HepG2 (cell line): ENCODE results near the gene RAC3. TPM values are rescaled to one million over a fixed set of nuclear protein-coding genes. Genes with fewer than 3 reads are reported as not detected.

Experiments
- FOSL1 ChIP-seq: sonication (generic); formaldehyde crosslinking; IDR thresholded peaks from 2 replicates; pipeline ENCODE4 v1.9.0; 2021; ENCODE audit warnings: missing genetic modification reagents, borderline replicate concordance
- KLF6 ChIP-seq: IDR thresholded peaks from 2 replicates; pipeline ENCODE4 v1.8.0; 2016; ENCODE audit warnings: missing biosample characterization, missing genetic modification reagents
- MAFG ChIP-seq: sonication (generic); formaldehyde crosslinking; IDR thresholded peaks from 2 replicates; pipeline ENCODE4 v1.5.1; 2020; ENCODE audit warnings: mild to moderate bottlenecking, missing genetic modification reagents
- MAFK ChIP-seq, 2 experiments: IDR thresholded peaks in 1 of 2; conservative IDR thresholded peaks in 1 of 2; 2 replicates each; pipeline ENCODE4 v1.6.1; 2011; ENCODE audit warnings: improper control_type of control experiment in 2 of 2, low read length in 2 of 2
- RFXANK ChIP-seq: IDR thresholded peaks from 2 replicates; pipeline ENCODE4 v1.6.1; 2016
- SRY ChIP-seq: sonication (generic); formaldehyde crosslinking; IDR thresholded peaks from 2 replicates; pipeline ENCODE4 v1.8.0; 2022; ENCODE audit warnings: mild to moderate bottlenecking, missing genetic modification reagents
- XRCC5 ChIP-seq: fragments of 200-400 bp; formaldehyde crosslinking; optimal IDR thresholded peaks from 2 replicates; pipeline ENCODE3; 2017; ENCODE audit warnings: mild to moderate bottlenecking, low read length
- ZMAT3 ChIP-seq: sonication (generic); formaldehyde crosslinking; conservative IDR thresholded peaks from 2 replicates; pipeline ENCODE4 v1.7.0; 2021; ENCODE audit warnings: missing genetic modification reagents
- ZNF207 ChIP-seq: fragments of 450-650 bp; IDR thresholded peaks from 2 replicates; pipeline ENCODE4 v1.6.1; 2016; ENCODE audit warnings: antibody characterized with exemption, borderline replicate concordance
- ZNF232 ChIP-seq: sonication (generic); formaldehyde crosslinking; IDR thresholded peaks from 2 replicates; pipeline ENCODE4 v1.4.0; 2020; ENCODE audit warnings: missing genetic modification reagents, borderline replicate concordance
- ZNF331 ChIP-seq: sonication (generic); formaldehyde crosslinking; IDR thresholded peaks from 2 replicates; pipeline ENCODE4 v1.4.0; 2020; ENCODE audit warnings: missing genetic modification reagents
- ZNF552 ChIP-seq: sonication (generic); formaldehyde crosslinking; IDR thresholded peaks from 2 replicates; pipeline ENCODE4 v1.9.0; 2022; ENCODE audit warnings: missing genetic modification reagents, mild to moderate bottlenecking, borderline replicate concordance
- ZNF564 ChIP-seq: sonication (generic); formaldehyde crosslinking; IDR thresholded peaks from 2 replicates; pipeline ENCODE4 v1.8.1; 2023; ENCODE audit warnings: mild to moderate bottlenecking, missing genetic modification reagents
- ZSCAN20 ChIP-seq: sonication (generic); formaldehyde crosslinking; IDR thresholded peaks from 2 replicates; pipeline ENCODE4 v1.4.0; 2020; ENCODE audit warnings: missing genetic modification reagents, mild to moderate bottlenecking, borderline replicate concordance
- polyA plus RNA-seq, 8 experiments: library from polyadenylated mRNA; depleted of rRNA in 3 of 8; stranded (reverse) in 7 of 8; unstranded in 1 of 8; fragments of >200 nt; fragmentation: Illumina TruSeq in 4 of 8; extraction: Trizol in 4 of 8; gene quantifications; 2 replicates each; pipeline versions ENCODE4 v1.2.1 to v1.2.3, GENCODE V29; 2011 to 2016; ENCODE audit warnings: low read depth in 4 of 8, missing spikeins in 1 of 8, mixed read lengths in 1 of 8; ENCODE audit not compliant: insufficient read depth in 1 of 8
- total RNA-seq, 5 experiments: library from RNA; depleted of rRNA; stranded (reverse); fragments of >200 nt; fragmentation: Illumina TruSeq; extraction: Trizol; gene quantifications; 2 replicates each; pipeline ENCODE4 v1.2.3, GENCODE V29; 2016; ENCODE audit warnings: low read depth in 1 of 5
- TF ChIP-seq, protein P1 (sequence below): sonication (generic); formaldehyde crosslinking; IDR thresholded peaks from 2 replicates; pipeline ENCODE4 v1.4.0; 2020; ENCODE audit warnings: low read depth, mild to moderate bottlenecking, missing genetic modification reagents
- TF ChIP-seq, protein P2 (sequence below): sonication (generic); formaldehyde crosslinking; IDR thresholded peaks from 2 replicates; pipeline ENCODE4 v1.4.0; 2020; ENCODE audit warnings: missing genetic modification reagents
- TF ChIP-seq, protein P3 (sequence below): sonication (generic); formaldehyde crosslinking; IDR thresholded peaks from 2 replicates; pipeline ENCODE4 v1.4.0; 2020; ENCODE audit warnings: missing genetic modification reagents; ENCODE audit errors: not compliant biosample characterization
- TF ChIP-seq, protein P4 (sequence below): sonication (generic); formaldehyde crosslinking; IDR thresholded peaks from 2 replicates; pipeline ENCODE4 v1.4.0; 2020; ENCODE audit warnings: missing genetic modification reagents, mild to moderate bottlenecking, borderline replicate concordance

RAC3 gene
- total and polyA plus RNA-seq, 2 of the 13 experiments (the other 11 are each of a cell fraction or from before 2014, with no cell fraction given): 10.5 to 21.3 TPM

DNA sequence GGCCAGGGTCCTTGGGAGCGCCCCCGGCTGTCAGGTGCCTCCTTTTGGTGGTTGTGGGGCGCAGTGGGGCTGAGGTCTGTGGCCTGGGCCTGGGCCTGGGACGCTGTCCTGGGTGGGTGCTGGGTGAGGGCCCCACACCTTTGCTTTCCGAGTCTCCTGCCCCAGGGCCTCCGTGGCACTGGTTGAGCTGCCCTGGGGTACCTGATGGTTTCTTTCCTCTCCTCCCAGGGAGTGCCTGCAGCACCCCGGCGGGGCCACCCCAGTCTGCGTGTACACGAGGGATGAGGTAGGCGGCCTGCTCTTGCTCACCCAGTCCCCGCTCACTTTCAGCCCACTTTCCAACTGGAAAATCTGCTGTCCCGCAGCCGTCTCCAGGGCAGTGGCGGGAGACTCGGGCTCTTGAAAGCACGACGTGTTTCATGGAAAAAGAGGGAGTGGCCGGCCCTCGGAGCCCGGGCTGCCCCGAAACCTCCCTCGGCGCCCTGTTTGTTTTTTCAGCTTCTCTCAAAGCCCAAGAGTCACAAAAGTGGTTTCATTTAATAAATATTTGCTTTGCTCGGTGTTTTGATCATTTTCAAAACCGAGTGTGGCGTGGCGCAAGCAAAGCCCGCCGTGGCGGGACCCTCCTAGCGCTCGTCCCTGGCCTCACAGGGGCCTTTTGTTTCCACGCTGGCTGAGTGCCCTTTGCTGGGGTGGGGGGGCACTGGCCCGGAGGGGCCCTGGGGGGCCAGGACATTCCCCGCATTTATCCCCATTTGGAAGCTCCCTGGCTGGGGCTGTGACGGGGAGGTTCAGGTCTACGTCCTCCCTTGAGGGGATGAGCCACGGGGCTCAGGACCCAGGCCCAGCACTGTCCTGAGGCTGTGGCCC, 36.6 kb upstream of the RAC3 start (continued):
- TF ChIP-seq, protein P1, sequence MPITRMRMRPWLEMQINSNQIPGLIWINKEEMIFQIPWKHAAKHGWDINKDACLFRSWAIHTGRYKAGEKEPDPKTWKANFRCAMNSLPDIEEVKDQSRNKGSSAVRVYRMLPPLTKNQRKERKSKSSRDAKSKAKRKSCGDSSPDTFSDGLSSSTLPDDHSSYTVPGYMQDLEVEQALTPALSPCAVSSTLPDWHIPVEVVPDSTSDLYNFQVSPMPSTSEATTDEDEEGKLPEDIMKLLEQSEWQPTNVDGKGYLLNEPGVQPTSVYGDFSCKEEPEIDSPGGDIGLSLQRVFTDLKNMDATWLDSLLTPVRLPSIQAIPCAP: no peak
- TF ChIP-seq KLF6 (CRISPR knock-in tag) (0 out of 2 replicates have a peak, but pooled peaks have one; percentile 32), ZNF552 (CRISPR knock-in tag) (no peak), ZNF232 (peak; percentile 38; the same call in 1 of the 2 replicates), MAFK (conservative IDR thresholded peaks at IDR 0.05 in 1 of 2, IDR thresholded peaks at IDR 0.05 in 1 of 2; ENCODE audit: low read length in 2 of 2) (0 out of 4 replicates have a peak, but pooled peaks of 1 of the 2 experiments have one; percentile 37), ZNF207 (no peak), ZSCAN20 (peak; percentile 50; the same call in 1 of the 2 replicates), MAFG (CRISPR knock-in tag) (no peak), SRY (CRISPR knock-in tag) (peak; percentile 71; the same call in 1 of the 2 replicates), ZMAT3 (CRISPR knock-in tag) (peak; percentile 2; the same call in 1 of the 2 replicates), XRCC5 (peak; percentile 21), ZNF331 (CRISPR knock-in tag) (0 out of 2 replicates have a peak, but pooled peaks have one; percentile 39), RFXANK (CRISPR knock-in tag) (0 out of 2 replicates have a peak, but pooled peaks have one; percentile 2), FOSL1 (no peak), ZNF564 (CRISPR knock-in tag) (no peak; the same call in 1 of the 2 replicates)
- TF ChIP-seq, protein P2, sequence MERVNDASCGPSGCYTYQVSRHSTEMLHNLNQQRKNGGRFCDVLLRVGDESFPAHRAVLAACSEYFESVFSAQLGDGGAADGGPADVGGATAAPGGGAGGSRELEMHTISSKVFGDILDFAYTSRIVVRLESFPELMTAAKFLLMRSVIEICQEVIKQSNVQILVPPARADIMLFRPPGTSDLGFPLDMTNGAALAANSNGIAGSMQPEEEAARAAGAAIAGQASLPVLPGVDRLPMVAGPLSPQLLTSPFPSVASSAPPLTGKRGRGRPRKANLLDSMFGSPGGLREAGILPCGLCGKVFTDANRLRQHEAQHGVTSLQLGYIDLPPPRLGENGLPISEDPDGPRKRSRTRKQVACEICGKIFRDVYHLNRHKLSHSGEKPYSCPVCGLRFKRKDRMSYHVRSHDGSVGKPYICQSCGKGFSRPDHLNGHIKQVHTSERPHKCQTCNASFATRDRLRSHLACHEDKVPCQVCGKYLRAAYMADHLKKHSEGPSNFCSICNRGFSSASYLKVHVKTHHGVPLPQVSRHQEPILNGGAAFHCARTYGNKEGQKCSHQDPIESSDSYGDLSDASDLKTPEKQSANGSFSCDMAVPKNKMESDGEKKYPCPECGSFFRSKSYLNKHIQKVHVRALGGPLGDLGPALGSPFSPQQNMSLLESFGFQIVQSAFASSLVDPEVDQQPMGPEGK (CRISPR knock-in tag): peak; percentile 100
- TF ChIP-seq, protein P3, sequence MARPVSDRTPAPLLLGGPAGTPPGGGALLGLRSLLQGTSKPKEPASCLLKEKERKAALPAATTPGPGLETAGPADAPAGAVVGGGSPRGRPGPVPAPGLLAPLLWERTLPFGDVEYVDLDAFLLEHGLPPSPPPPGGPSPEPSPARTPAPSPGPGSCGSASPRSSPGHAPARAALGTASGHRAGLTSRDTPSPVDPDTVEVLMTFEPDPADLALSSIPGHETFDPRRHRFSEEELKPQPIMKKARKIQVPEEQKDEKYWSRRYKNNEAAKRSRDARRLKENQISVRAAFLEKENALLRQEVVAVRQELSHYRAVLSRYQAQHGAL: no peak
- TF ChIP-seq, protein P4, sequence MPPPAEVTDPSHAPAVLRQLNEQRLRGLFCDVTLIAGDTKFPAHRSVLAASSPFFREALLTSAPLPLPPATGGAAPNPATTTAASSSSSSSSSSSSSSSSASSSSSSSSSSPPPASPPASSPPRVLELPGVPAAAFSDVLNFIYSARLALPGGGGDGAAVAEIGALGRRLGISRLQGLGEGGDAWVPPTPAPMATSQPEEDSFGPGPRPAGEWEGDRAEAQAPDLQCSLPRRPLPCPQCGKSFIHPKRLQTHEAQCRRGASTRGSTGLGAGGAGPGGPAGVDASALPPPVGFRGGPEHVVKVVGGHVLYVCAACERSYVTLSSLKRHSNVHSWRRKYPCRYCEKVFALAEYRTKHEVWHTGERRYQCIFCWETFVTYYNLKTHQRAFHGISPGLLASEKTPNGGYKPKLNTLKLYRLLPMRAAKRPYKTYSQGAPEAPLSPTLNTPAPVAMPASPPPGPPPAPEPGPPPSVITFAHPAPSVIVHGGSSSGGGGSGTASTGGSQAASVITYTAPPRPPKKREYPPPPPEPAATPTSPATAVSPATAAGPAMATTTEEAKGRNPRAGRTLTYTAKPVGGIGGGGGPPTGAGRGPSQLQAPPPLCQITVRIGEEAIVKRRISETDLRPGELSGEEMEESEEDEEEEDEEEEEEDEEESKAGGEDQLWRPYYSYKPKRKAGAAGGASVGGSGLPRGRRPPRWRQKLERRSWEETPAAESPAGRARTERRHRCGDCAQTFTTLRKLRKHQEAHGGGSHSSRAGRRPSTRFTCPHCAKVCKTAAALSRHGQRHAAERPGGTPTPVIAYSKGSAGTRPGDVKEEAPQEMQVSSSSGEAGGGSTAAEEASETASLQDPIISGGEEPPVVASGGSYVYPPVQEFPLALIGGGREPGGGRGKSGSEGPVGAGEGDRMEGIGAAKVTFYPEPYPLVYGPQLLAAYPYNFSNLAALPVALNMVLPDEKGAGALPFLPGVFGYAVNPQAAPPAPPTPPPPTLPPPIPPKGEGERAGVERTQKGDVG (CRISPR knock-in tag): no peak; the same call in 1 of the 2 replicates
